Esophagus squamous epithelium (tissue), 4 donors: ENCODE data around the gene TBCD.

Experiments used
- POLR2A ChIP-seq, 4 donors: fragments of 450-650 bp; IDR thresholded peaks; one replicate each; pipeline ENCODE4 v1.6.1; 2017; ENCODE audit warnings: antibody characterized with exemption in 4 of 4, mild to moderate bottlenecking in 4 of 4, moderate library complexity in 3 of 4
- TF ChIP-seq, protein P1 (sequence below), 6 experiments: fragments of 450-650 bp in 4 of 6; fragments of 200-600 bp in 2 of 6; sonication (generic) in 2 of 6; IDR thresholded peaks; one replicate each; pipeline ENCODE4 v1.5.1; 2016 to 2019; ENCODE audit warnings: antibody characterized with exemption in 6 of 6, mild to moderate bottlenecking in 4 of 6, moderate library complexity in 4 of 6

DNA sequence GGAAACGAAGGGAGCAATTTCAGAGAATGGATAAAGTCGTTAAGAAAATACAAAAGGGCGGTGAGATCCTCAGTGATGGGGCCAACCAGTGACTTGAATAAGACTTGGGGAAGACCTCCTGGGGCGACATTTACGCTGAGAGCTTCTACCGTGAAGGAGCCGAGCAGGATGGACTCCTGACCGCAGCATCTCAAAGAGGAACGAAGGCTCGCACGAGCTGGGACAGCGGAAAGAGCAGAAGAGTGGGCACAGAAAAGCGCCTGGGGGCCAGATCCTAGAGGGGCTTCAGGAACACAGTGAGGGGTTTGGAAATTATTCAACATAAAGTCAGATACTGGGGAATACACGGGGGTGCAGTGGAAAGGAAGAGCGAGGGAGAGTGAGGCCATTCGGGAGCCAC is 70.4 kb downstream of the TBCD start:
- no peak for TF ChIP-seq POLR2A (IDR thresholded peaks at IDR 0.05)
- TF ChIP-seq, protein P1, sequence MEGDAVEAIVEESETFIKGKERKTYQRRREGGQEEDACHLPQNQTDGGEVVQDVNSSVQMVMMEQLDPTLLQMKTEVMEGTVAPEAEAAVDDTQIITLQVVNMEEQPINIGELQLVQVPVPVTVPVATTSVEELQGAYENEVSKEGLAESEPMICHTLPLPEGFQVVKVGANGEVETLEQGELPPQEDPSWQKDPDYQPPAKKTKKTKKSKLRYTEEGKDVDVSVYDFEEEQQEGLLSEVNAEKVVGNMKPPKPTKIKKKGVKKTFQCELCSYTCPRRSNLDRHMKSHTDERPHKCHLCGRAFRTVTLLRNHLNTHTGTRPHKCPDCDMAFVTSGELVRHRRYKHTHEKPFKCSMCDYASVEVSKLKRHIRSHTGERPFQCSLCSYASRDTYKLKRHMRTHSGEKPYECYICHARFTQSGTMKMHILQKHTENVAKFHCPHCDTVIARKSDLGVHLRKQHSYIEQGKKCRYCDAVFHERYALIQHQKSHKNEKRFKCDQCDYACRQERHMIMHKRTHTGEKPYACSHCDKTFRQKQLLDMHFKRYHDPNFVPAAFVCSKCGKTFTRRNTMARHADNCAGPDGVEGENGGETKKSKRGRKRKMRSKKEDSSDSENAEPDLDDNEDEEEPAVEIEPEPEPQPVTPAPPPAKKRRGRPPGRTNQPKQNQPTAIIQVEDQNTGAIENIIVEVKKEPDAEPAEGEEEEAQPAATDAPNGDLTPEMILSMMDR (IDR thresholded peaks at IDR 0.05), result no peak
